HG02885 (cell line): ENCODE measurements around the gene EXOC7.
"Not testable (repeated sequence)": the region's sequence is repeated elsewhere in the genome, so short reads cannot be mapped to it uniquely, and the experiment has no call there.

Experiments
- ATAC-seq: cut with Tn5 transposase; IDR thresholded peaks from one replicate; pipeline ENCODE4 v1.9.1; 2021; ENCODE audit warnings: mild to moderate bottlenecking; ENCODE audit not compliant: unreplicated experiment, poor library complexity

Gene EXOC7

GRCh38 chr17:76049836-76050537, 53.6 kb downstream of the EXOC7 start:
- no peak for ATAC-seq

GRCh38 chr17:76049239-76049638, 54.3 kb downstream of the EXOC7 start:
- no peak for ATAC-seq

- no peak for ATAC-seq
These were observed 54.9 kb downstream of the EXOC7 start for GRCh38 chr17:76048711-76049110.

- no peak for ATAC-seq
These were observed 55.5 kb downstream of the EXOC7 start for GRCh38 chr17:76048025-76048605.

GRCh38 chr17:76046064-76046463, 57.5 kb downstream of the EXOC7 start:
- ATAC-seq: no peak

GRCh38 chr17:76044475-76045007, 59.0 kb downstream of the EXOC7 start:
- ATAC-seq: not testable (repeated sequence)

- not testable (repeated sequence) for ATAC-seq
These were observed 60.7 kb downstream of the EXOC7 start for GRCh38 chr17:76042868-76043267.

- ATAC-seq: no peak
These were observed 63.2 kb downstream of the EXOC7 start for GRCh38 chr17:76040376-76040775.

GRCh38 chr17:76039121-76039520, 64.5 kb downstream of the EXOC7 start:
- ATAC-seq: no peak

- ATAC-seq: no peak
These were observed 65.5 kb downstream of the EXOC7 start for GRCh38 chr17:76038050-76038449.

GRCh38 chr17:76036497-76037261, 66.9 kb downstream of the EXOC7 start:
- no peak for ATAC-seq

- ATAC-seq: no peak
These were observed 68.9 kb downstream of the EXOC7 start for GRCh38 chr17:76034428-76035350.

GRCh38 chr17:76033139-76033538, 70.4 kb downstream of the EXOC7 start:
- no peak for ATAC-seq

- no peak for ATAC-seq
These were observed 70.8 kb downstream of the EXOC7 start for GRCh38 chr17:76032780-76033108.

GRCh38 chr17:76032073-76032779, 71.4 kb downstream of the EXOC7 start:
- ATAC-seq: no peak
